SW 1271 (cell line): Measurements from ENCODE around the gene GRM2.

Source experiments
- DNase-seq, 2 experiments: peaks; one replicate each; lab custom pipeline; 2025; lab: John Stamatoyannopoulos, UW

GRM2 gene

GRCh38 chr3:51706788-51707731, at the start of gene GRM2:
TSS of gene GRM2 (plus strand) at chr3:51707068. CDS start at chr3:51708984, 1,916 bp downstream.
- no peak for DNase-seq

DNA sequence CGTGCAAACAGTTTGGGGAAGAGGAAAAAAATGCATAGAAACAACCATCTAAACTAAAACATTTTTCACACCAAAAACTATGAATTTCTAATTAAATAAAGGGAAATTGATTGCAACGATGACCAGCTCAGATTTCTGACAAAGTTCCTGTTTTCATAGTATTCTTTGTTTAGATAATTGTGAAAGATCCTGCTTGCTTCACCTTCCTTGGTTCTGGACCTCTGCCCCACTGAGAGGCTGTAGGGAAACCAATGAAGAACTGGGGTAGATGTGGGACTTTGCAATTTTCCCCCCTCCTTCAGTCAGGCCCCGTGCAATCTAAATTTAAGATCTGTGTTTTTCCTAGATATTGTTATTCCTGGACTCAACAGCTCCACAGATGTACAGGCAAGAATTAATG, 49.6 kb upstream of the GRM2 start:
- no peak for DNase-seq

GRCh38 chr3:51659942-51660341, 46.9 kb upstream of the GRM2 start:
- no peak for DNase-seq

- DNase-seq: no peak
Measured at GRCh38 chr3:51662456-51662855, 44.4 kb upstream of the GRM2 start.

- DNase-seq: no peak
Measured at GRCh38 chr3:51668756-51669155, 38.1 kb upstream of the GRM2 start.

DNA sequence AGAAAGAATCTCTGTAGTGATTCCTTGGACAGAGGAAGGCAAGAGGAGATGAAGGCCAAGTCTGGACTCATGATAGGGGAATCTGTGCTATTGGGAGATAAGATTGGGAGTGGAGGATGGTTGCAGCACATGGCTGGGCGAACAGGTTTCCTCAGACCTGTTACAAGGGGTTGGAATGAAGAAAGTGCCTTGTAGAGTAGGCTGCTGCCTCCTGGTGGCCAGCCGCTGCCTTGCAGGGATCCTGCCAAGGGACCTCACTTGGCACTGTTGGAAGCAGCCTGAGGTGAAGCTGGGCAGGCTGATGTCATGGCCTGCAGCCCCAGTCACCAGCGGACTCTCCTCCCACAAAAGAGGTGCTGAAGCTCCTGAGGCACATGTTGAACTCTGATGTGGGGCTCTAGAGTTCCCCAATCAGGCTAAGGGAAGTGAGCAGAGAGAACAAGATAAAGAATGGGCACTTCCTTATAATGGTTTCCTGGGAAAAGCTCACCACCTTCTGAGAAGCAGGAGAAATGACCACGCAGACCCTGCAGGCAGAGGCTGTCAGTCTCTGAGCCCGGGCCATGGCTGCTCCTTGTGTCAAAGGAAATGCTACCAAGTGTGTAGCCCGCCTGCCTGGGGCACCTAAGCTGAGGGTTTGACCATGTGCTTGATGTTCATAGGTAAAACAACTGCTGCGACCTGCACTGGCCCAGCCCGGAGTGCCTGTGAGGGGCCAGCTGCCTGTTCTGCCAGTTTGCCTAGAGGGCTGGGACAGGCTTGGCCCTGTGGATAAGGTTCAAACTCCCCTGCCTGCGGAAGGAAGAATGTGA, 37.4 kb upstream of the GRM2 start:
- DNase-seq: peak; percentile 14 to 54

GRCh38 chr3:51670053-51670822, 36.6 kb upstream of the GRM2 start:
- no peak for DNase-seq

GRCh38 chr3:51670823-51671733, 35.8 kb upstream of the GRM2 start, which contains the start of gene TEX264:
TSS of gene TEX264 (plus strand) at chr3:51671252. CDS start at chr3:51674305, 3,053 bp downstream.
- peak; percentile 11 to 59 for DNase-seq

DNA sequence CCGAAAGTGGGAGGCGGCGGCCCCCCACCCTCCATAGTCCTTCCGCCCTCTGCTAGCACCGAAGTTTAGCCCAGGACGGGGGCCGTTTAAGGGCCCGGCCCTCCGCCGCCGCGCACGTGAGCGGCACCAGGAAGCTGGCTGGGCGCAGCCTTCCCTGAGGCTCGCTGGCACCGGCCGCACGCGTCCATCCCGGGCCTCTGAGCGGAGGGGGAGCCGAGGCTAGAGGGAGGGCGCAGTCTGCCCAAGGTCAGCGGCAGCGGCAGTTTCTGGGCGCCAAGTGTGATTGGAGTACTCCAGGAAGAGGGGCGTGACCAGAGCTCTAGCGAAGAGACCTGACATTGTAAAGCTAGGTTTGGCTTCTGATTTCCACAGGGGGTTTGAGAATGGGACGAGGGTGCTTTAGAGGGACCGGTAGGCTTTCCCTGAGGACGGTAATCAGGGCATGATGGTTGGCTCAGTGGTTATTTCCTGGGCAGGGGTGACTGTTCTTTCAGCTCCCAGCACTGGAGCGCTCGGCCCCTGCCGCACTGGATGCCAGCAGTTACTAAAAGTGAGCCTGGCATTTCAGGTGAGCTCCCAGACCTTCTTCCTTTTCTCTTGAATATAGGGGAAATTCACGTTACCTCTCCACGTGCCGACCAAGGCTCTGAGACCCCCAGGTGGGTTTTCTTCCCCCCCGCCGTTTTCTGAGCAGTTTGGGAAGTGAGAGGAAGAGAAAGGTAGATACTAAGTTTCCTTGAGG, 35.0 kb upstream of the GRM2 start:
- peak; percentile 17 to 63 for DNase-seq

- DNase-seq: no peak
Measured at GRCh38 chr3:51673181-51673801, 33.6 kb upstream of the GRM2 start.

- DNase-seq: no peak
Measured at GRCh38 chr3:51673802-51674654, 32.8 kb upstream of the GRM2 start.

DNA sequence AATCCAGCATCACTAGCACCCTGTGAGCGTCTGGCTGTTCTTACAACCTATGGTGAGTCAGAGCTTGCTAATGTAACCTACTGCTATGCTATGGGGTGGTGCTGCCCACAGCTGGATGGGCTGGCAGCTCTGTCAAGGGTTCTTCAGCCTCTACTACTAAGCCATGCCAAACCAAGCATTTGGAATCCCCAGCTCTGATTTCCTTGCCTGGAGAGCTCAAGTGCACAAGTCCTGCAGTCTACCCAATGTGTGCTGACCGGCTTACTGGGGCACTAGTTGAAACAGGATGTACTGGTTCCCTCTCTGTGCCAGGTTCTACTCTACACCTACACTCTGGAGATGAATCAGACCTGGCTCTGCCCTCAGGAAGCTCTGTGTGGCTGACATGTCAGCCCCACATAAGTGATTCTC, 31.7 kb upstream of the GRM2 start:
- no peak for DNase-seq

GRCh38 chr3:51676102-51676640, 30.7 kb upstream of the GRM2 start:
- no peak for DNase-seq

- no peak for DNase-seq
Measured at GRCh38 chr3:51677358-51677757, 29.5 kb upstream of the GRM2 start.

DNA sequence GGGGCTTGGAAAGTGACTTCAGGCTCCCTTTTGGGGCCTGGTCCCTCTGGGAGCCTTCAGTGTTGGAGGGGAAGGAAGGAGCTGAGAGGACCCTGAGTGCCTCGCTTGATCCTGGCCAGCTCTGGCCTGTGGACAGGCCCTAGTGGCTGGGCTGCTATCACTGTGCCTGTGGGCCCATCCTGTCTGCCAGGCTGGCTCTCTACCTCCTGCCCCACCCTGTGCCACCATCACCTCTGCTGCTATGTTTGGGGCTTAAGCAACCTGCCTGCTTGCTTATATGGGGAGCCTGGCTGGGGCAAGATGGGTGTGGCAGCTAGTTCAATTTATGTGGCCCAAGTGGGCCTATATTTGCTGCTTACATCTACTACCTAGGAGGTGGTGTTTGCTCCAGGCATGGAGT, 28.7 kb upstream of the GRM2 start:
- no peak for DNase-seq

DNA sequence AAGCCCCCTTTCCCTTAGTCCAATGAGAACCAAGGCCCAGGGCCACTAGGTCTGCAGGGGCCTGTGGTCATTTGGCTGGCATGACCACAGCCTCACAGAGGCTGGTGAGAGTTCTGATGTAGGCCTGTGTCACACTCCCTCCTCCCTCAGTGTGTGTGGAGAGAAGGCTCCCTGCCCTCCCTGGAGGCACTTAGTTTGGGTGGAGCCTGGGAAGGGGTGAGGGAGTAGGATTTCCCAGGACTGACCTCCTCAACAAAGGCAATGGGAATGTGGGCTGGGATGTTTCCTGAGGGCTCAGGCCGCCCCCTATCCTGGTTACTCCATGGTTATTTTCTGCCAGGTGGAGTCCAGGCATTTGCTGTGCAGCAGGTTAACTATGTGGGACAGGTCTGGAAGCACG, 28.2 kb upstream of the GRM2 start:
- DNase-seq: no peak

DNA sequence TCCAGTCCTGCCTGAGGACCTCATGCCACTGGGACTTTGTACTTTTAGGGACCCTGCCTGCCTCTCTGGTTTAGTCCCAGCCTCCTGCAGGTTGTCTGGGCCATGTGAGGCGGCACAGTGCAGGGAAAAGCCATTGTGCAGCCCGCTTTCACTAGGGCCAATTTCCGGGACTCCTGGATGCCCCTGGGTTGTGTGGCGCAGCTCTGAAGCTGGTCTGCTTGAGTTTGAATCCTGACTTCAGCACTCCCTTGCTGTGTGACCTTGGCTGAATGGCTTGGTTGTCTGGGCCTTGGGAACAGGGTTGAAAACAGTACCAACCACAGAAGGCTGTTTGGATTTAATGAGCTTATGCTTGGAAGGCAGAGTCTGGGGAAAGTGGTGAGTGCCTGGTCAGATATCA, 27.6 kb upstream of the GRM2 start:
- DNase-seq: no peak

GRCh38 chr3:51679777-51680176, 27.1 kb upstream of the GRM2 start:
- DNase-seq: no peak

DNA sequence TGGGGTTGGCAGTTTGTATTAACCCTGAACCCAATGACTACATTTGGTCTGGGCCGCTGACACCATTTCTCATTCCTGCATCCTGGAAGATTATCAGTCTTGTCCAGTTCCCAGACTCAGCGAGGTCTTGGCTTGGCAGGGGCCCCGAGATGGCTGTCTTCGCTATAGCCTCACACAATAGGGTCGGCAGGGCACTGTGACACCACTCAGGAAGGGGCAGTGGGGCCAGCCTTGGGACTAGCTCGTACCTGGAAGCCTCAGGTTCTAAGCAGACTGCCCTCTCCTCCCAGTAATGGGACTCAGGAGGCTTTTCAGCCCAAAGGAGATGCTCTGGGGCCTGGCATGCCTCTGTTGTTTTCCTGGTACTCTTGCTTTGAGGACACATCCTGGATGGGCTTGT, 26.7 kb upstream of the GRM2 start:
- no peak for DNase-seq
